Measurements from ENCODE around the gene GPC6. TPM values are rescaled to one million over a fixed set of nuclear protein-coding genes. Genes with fewer than 3 reads are reported as not detected.

GPC6 gene
- total RNA-seq, 4 donors from 2014 or later: 13.7 to 21.7 (median 16.5) TPM

GRCh38 chr13:94263038-94263437 lies 1036.4 kb downstream of the GPC6 start:
- no peaks in the 10 kb centered on the region for H3K36me3 ChIP-seq
- H3K4me3 ChIP-seq: no peak overlapping the region
- TF ChIP-seq POLR2A (IDR thresholded peaks at IDR 0.05): no peak
- TF ChIP-seq POLR2AphosphoS5 (IDR thresholded peaks at IDR 0.05): no peak
- TF ChIP-seq, protein P1, sequence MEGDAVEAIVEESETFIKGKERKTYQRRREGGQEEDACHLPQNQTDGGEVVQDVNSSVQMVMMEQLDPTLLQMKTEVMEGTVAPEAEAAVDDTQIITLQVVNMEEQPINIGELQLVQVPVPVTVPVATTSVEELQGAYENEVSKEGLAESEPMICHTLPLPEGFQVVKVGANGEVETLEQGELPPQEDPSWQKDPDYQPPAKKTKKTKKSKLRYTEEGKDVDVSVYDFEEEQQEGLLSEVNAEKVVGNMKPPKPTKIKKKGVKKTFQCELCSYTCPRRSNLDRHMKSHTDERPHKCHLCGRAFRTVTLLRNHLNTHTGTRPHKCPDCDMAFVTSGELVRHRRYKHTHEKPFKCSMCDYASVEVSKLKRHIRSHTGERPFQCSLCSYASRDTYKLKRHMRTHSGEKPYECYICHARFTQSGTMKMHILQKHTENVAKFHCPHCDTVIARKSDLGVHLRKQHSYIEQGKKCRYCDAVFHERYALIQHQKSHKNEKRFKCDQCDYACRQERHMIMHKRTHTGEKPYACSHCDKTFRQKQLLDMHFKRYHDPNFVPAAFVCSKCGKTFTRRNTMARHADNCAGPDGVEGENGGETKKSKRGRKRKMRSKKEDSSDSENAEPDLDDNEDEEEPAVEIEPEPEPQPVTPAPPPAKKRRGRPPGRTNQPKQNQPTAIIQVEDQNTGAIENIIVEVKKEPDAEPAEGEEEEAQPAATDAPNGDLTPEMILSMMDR (IDR thresholded peaks at IDR 0.05): no peak
- TF ChIP-seq EP300 (IDR thresholded peaks at IDR 0.05): no peak
- no peaks in the 10 kb centered on the region for H3K27me3 ChIP-seq
- no peaks in the 10 kb centered on the region for H3K4me1 ChIP-seq
- H3K27ac ChIP-seq: no peak overlapping the region
- WGBS, 2 donors (ENCODE audit: low coverage in 1 of 2): 64 to 67% methylated on average over 3 of the region's 3 CpGs
- ATAC-seq: no peak
- H3K9me3 ChIP-seq: no peaks in the 10 kb centered on the region

GRCh38 chr13:94267581-94268366 lies 1041.2 kb downstream of the GPC6 start:
- H3K4me3 ChIP-seq: no peak overlapping the region
- ATAC-seq: no peak
- H3K36me3 ChIP-seq: no peaks in the 10 kb centered on the region
- WGBS, 2 donors (ENCODE audit: low coverage in 1 of 2): 74 to 96% methylated on average over 3 of the region's 3 CpGs
- TF ChIP-seq, protein P1 (IDR thresholded peaks at IDR 0.05): no peak
- no peak for TF ChIP-seq EP300 (IDR thresholded peaks at IDR 0.05)
- TF ChIP-seq POLR2A (IDR thresholded peaks at IDR 0.05): no peak
- TF ChIP-seq POLR2AphosphoS5 (IDR thresholded peaks at IDR 0.05): no peak
- no peaks in the 10 kb centered on the region for H3K4me1 ChIP-seq
- H3K9me3 ChIP-seq: no peaks in the 10 kb centered on the region
- no peaks in the 10 kb centered on the region for H3K27me3 ChIP-seq
- no peak overlapping the region for H3K27ac ChIP-seq

DNA sequence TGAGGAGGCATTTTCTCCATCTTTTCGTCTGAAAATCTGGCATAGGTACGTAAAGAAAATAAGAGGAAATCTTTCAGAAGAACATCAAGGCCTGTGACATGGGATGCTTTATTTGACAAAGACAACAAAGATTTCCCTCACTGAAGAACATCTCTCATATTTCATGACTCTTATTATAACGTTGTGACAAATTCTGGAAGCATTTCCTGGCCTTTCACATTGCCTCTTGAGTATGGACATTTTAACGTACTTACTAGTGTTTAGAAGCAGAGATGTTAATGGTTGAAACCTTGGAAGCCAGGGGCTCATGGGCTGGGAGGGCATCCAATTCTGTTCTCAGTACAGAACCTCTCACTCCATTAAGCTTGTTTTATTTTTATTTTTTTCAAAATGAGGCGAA lies 1042.1 kb downstream of the GPC6 start:
- H3K27ac ChIP-seq: no peak overlapping the region
- H3K9me3 ChIP-seq: no peaks in the 10 kb centered on the region
- 73 to 75% methylated on average over 5 of the region's 5 CpGs for WGBS, 2 donors (ENCODE audit: low coverage in 1 of 2)
- no peaks in the 10 kb centered on the region for H3K36me3 ChIP-seq
- ATAC-seq: no peak
- H3K4me1 ChIP-seq: no peaks in the 10 kb centered on the region
- no peak overlapping the region for H3K4me3 ChIP-seq
- TF ChIP-seq POLR2A (IDR thresholded peaks at IDR 0.05) (no peak), EP300 (IDR thresholded peaks at IDR 0.05) (no peak), POLR2AphosphoS5 (IDR thresholded peaks at IDR 0.05) (no peak)
- TF ChIP-seq, protein P1 (IDR thresholded peaks at IDR 0.05): no peak
- H3K27me3 ChIP-seq: no peaks in the 10 kb centered on the region

- TF ChIP-seq, protein P1 (IDR thresholded peaks at IDR 0.05): no peak
- TF ChIP-seq POLR2A (IDR thresholded peaks at IDR 0.05): no peak
- TF ChIP-seq POLR2AphosphoS5 (IDR thresholded peaks at IDR 0.05): no peak
- 75 to 95% methylated on average over 2 to 6 of the region's 6 CpGs for WGBS, 2 donors (ENCODE audit: low coverage in 1 of 2)
- Histone ChIP-seq H3K27me3 (no peaks in the 10 kb centered on the region), H3K4me3 (no peak overlapping the region), H3K4me1 (no peaks in the 10 kb centered on the region), H3K9me3 (no peaks in the 10 kb centered on the region), H3K27ac (no peak overlapping the region), H3K36me3 (no peaks in the 10 kb centered on the region)
- no peak for ATAC-seq
Observed at GRCh38 chr13:94269557-94269956, 1043.0 kb downstream of the GPC6 start.

GRCh38 chr13:94270556-94270955 lies 1043.9 kb downstream of the GPC6 start:
- no peaks in the 10 kb centered on the region for H3K4me1 ChIP-seq
- WGBS, 2 donors (ENCODE audit: low coverage in 1 of 2): 87 to 90% methylated on average over 2 of the region's 2 CpGs
- no peak for TF ChIP-seq POLR2AphosphoS5 (IDR thresholded peaks at IDR 0.05)
- no peak for TF ChIP-seq EP300 (IDR thresholded peaks at IDR 0.05)
- no peak for TF ChIP-seq POLR2A (IDR thresholded peaks at IDR 0.05)
- TF ChIP-seq, protein P1 (IDR thresholded peaks at IDR 0.05): no peak
- H3K36me3 ChIP-seq: no peaks in the 10 kb centered on the region
- ATAC-seq: no peak
- no peak overlapping the region for H3K27ac ChIP-seq
- H3K9me3 ChIP-seq: no peaks in the 10 kb centered on the region
- H3K4me3 ChIP-seq: no peak overlapping the region
- no peaks in the 10 kb centered on the region for H3K27me3 ChIP-seq
